Upper lobe of right lung (tissue), 1 donor: ENCODE measurements around the gene FOS. TPM values are rescaled to one million over a fixed set of nuclear protein-coding genes. Genes with fewer than 3 reads are reported as not detected.
A peak's percentile ranks its signal among the peaks of the same experiment; 100 is the strongest.

Source experiments
- ATAC-seq: fragments of 200-7000 bp; cut with Tn5 transposase; one replicate; pipeline ENCODE4 v1.9.1; 2020; ENCODE audit warnings: mild to moderate bottlenecking, moderate library complexity
- DNase-seq: peaks from one replicate; pipeline ENCODE4 v3.0.0-alpha.2; 2020
- H3K27ac ChIP-seq: fragments of 200-600 bp; one replicate; pipeline ENCODE4 v1.8.0; 2022
- H3K27me3 ChIP-seq: fragments of 200-600 bp; one replicate; pipeline ENCODE4 v1.8.0; 2022; ENCODE audit warnings: mild to moderate bottlenecking
- H3K36me3 ChIP-seq: fragments of 200-600 bp; one replicate; pipeline ENCODE4 v1.8.0; 2022
- H3K4me1 ChIP-seq: fragments of 200-600 bp; one replicate; pipeline ENCODE4 v1.8.0; 2022
- H3K4me3 ChIP-seq: fragments of 200-600 bp; one replicate; pipeline ENCODE4 v1.8.0; 2022; ENCODE audit warnings: mild to moderate bottlenecking
- H3K9me3 ChIP-seq: fragments of 200-600 bp; one replicate; pipeline ENCODE4 v1.8.0; 2022
- CTCF ChIP-seq: fragments of 200-600 bp; IDR thresholded peaks from one replicate; pipeline ENCODE4 v1.8.0; 2022; ENCODE audit warnings: antibody characterized with exemption
- intact Hi-C: fragments of 100-400 bp; cut with DNase I; formaldehyde crosslinking; loops from one replicate; pipeline ENCODE4 v1.11.0; 2022
- total RNA-seq: library from RNA; stranded (reverse); fragmentation: NEBNext Ultra II Directional; extraction: Animal tissue kit (Norgen Biotek cat#: 25700); gene quantifications from one replicate; pipeline ENCODE4 v1.2.1, GENCODE V29; 2021
- donor health status: DM: no; HTN: yes; CAD: no; lungs with severe emphysema.

The FOS gene
- total RNA-seq, 1 donor from 2014 or later, result 204 TPM

- ATAC-seq, result no peak
- no peaks in the 10 kb centered on the region for H3K36me3 ChIP-seq
- DNase-seq, result no peak
- no peak overlapping the region for H3K27ac ChIP-seq
- intact Hi-C loops, result no loop called here
- no peaks in the 10 kb centered on the region for H3K27me3 ChIP-seq
- no peaks in the 10 kb centered on the region for H3K9me3 ChIP-seq
- H3K4me1 ChIP-seq, result no peaks in the 10 kb centered on the region
- TF ChIP-seq CTCF, result no peak
- no peak overlapping the region for H3K4me3 ChIP-seq
Measured at GRCh38 chr14:75240781-75241180, 37.8 kb upstream of the FOS start.

- Histone ChIP-seq H3K36me3 (no peaks in the 10 kb centered on the region), H3K4me1 (no peaks in the 10 kb centered on the region), H3K4me3 (no peak overlapping the region), H3K27ac (no peak overlapping the region), H3K27me3 (no peaks in the 10 kb centered on the region), H3K9me3 (no peaks in the 10 kb centered on the region)
- ATAC-seq (peak; percentile 10), DNase-seq (peak; percentile 37)
- no peak for TF ChIP-seq CTCF
- intact Hi-C loops, result no loop called here
Measured at GRCh38 chr14:75242546-75243273, 35.9 kb upstream of the FOS start.

GRCh38 chr14:75244121-75244520, 34.5 kb upstream of the FOS start:
- peaks cover 2% of the 10 kb centered on the region for H3K4me1 ChIP-seq
- ATAC-seq, result no peak

GRCh38 chr14:75246546-75247285, 31.9 kb upstream of the FOS start:
- no peaks in the 10 kb centered on the region for H3K27me3 ChIP-seq
- no peaks in the 10 kb centered on the region for H3K9me3 ChIP-seq
- DNase-seq (no peak), ATAC-seq (no peak)
- intact Hi-C loops, result no loop called here
- H3K27ac ChIP-seq, result peak overlapping the region; percentile 24
- peaks cover 2% of the 10 kb centered on the region for H3K4me1 ChIP-seq
- no peak for TF ChIP-seq CTCF
- H3K36me3 ChIP-seq, result no peaks in the 10 kb centered on the region
- H3K4me3 ChIP-seq, result no peak overlapping the region

More at GRCh38 chr14:75244121-75244520, 34.5 kb upstream of the FOS start:
- H3K27me3 ChIP-seq, result no peaks in the 10 kb centered on the region
- H3K9me3 ChIP-seq, result no peaks in the 10 kb centered on the region
- DNase-seq, result no peak
- intact Hi-C loops, result no loop called here
- H3K4me3 ChIP-seq, result no peak overlapping the region
- TF ChIP-seq CTCF, result no peak
- no peak overlapping the region for H3K27ac ChIP-seq
- H3K36me3 ChIP-seq, result no peaks in the 10 kb centered on the region

GRCh38 chr14:75247286-75247922, 31.2 kb upstream of the FOS start:
- ATAC-seq, result no peak
- Histone ChIP-seq H3K36me3 (no peaks in the 10 kb centered on the region), H3K9me3 (no peaks in the 10 kb centered on the region), H3K4me3 (no peak overlapping the region), H3K27me3 (no peaks in the 10 kb centered on the region), H3K4me1 (peaks cover 2% of the 10 kb centered on the region), H3K27ac (peak overlapping the region; percentile 24)
- intact Hi-C loops, result no loop called here
- no peak for DNase-seq
- no peak for TF ChIP-seq CTCF
